ENCODE results near the gene GNAI3.

GNAI3 gene

DNA sequence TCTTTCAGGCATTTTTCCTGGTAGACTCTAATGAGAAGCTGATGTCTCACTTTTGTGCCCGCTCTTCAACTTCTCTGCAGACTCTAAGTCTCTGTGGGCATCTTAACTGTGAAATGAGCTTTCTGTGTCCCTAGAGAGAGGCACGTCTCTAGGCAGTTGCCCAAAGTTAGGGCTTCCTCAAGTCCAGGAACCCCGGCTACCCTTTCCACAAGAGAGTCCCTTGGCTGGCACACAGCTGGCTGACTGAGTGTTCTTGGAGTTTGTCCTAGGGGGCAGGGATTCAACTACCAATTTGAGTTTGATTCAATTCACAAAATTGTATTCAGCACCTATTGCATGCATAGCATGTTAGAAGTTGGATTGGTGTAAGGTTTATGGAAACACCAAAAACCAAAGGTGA, 7.3 kb upstream of the GNAI3 start:
- DNase-seq (ENCODE audit: low read depth in 1 of 2, low spot score in 1 of 2), result no peak
- in situ Hi-C loops (cut with HindIII; ENCODE audit: low pct_unique_long_range_greater_than_20kb, low sequenced_read_pairs), result no loop called here
- no peak for TF ChIP-seq JUND (IDR thresholded peaks at IDR 0.05; ENCODE audit: low read depth)

DNA sequence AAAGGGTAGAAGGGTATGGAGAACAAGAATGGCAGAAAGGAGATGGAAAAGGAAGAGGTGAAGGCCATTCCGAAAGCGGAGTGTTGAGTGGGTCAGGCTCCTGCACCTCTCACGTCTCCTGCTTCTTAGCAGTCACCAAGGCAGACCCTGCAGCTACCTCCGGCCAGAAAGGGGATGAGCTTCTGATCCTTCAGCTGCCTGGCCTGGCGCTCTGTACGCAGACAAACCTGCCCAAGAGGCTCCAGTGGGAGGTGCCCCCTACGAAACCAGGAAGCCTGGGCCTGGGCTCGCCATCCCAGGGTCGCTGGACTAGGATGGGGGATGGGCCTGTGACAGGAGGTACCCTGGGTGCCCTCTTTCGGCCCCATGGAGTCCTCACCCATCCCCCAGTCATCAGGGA, 5.8 kb upstream of the GNAI3 start:
- TF ChIP-seq JUND (IDR thresholded peaks at IDR 0.05; ENCODE audit: low read depth), result no peak
- in situ Hi-C loops (cut with HindIII; ENCODE audit: low pct_unique_long_range_greater_than_20kb, low sequenced_read_pairs), result no loop called here
- no peak for DNase-seq (ENCODE audit: low read depth in 1 of 2, low spot score in 1 of 2)

DNA sequence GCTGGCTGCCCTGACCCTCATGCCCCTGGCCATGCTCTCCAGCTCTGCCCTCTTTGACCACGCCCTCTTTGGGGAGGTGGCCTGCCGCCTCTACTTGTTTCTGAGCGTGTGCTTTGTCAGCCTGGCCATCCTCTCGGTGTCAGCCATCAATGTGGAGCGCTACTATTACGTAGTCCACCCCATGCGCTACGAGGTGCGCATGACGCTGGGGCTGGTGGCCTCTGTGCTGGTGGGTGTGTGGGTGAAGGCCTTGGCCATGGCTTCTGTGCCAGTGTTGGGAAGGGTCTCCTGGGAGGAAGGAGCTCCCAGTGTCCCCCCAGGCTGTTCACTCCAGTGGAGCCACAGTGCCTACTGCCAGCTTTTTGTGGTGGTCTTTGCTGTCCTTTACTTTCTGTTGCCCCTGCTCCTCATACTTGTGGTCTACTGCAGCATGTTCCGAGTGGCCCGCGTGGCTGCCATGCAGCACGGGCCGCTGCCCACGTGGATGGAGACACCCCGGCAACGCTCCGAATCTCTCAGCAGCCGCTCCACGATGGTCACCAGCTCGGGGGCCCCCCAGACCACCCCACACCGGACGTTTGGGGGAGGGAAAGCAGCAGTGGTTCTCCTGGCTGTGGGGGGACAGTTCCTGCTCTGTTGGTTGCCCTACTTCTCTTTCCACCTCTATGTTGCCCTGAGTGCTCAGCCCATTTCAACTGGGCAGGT, 5.0 kb upstream of the GNAI3 start:
- no peak for TF ChIP-seq JUND (IDR thresholded peaks at IDR 0.05; ENCODE audit: low read depth)
- in situ Hi-C loops (cut with HindIII; ENCODE audit: low pct_unique_long_range_greater_than_20kb, low sequenced_read_pairs), result no loop called here

DNA sequence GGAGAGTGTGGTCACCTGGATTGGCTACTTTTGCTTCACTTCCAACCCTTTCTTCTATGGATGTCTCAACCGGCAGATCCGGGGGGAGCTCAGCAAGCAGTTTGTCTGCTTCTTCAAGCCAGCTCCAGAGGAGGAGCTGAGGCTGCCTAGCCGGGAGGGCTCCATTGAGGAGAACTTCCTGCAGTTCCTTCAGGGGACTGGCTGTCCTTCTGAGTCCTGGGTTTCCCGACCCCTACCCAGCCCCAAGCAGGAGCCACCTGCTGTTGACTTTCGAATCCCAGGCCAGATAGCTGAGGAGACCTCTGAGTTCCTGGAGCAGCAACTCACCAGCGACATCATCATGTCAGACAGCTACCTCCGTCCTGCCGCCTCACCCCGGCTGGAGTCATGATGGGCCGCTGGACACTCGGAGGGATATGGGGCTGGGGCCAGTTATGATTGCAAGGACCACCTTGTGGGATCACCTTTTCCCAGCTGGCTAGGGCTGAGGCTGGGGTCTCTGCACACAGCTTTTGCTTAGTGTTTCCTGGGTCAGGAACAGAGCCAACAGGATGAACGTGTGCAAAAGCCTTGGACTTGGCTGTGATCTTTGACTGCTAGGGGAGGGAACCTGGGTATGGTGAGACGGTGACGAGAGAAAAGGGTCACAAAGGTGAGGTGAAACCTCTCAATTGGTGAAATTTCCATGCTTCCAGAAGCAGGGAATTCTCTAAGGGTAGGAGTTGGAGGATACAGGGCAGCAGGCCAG, 4.3 kb upstream of the GNAI3 start:
- in situ Hi-C loops (cut with HindIII; ENCODE audit: low pct_unique_long_range_greater_than_20kb, low sequenced_read_pairs), result no loop called here
- DNase-seq (ENCODE audit: low read depth in 1 of 2, low spot score in 1 of 2), result no peak
- no peak for TF ChIP-seq JUND (IDR thresholded peaks at IDR 0.05; ENCODE audit: low read depth)

More for the DNA sequence above, 5.0 kb upstream of the GNAI3 start:
- DNase-seq (ENCODE audit: low read depth in 1 of 2, low spot score in 1 of 2), result no peak

DNA sequence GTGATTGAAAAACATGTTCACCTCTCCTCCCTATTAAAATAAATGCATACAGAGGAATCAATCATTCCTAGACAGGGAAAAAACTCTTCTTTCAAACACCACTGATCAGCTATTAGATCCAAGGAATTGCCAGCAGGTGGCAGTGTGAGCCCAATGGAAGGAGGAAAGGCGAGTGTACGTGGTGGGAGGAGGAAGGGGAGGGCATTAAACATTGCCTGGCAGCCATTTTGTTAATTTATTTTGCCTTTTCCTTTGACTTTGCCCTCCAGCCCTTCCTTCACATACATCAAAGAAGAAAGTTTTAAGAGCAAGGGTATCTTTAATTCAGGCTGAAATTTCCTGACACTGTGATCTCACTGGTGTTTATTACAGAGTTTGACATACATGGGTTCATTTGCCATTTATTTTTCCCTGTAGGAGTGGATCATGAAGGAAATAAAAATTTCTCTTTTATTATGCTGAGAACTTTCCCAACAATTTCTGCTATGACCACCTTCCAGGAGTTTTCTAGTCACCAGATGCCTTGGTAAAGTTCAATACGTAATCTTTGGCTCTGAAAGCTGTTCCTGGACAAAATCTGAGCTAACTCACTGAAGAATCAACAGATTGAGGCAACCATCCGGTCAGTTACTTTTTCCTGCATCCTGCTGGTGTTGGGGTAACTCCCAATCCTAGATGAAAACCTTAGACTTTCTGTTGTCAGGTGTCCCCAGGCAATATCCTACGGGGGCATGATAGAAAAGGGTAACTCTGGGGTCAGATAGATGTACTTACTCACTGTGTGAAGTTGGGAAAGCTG, 1.9 kb upstream of the GNAI3 start:
- in situ Hi-C loops (cut with HindIII; ENCODE audit: low pct_unique_long_range_greater_than_20kb, low sequenced_read_pairs), result no loop called here
- no peak for TF ChIP-seq JUND (IDR thresholded peaks at IDR 0.05; ENCODE audit: low read depth)
- DNase-seq (ENCODE audit: low read depth in 1 of 2, low spot score in 1 of 2), result peak; percentile 71 to 90

DNA sequence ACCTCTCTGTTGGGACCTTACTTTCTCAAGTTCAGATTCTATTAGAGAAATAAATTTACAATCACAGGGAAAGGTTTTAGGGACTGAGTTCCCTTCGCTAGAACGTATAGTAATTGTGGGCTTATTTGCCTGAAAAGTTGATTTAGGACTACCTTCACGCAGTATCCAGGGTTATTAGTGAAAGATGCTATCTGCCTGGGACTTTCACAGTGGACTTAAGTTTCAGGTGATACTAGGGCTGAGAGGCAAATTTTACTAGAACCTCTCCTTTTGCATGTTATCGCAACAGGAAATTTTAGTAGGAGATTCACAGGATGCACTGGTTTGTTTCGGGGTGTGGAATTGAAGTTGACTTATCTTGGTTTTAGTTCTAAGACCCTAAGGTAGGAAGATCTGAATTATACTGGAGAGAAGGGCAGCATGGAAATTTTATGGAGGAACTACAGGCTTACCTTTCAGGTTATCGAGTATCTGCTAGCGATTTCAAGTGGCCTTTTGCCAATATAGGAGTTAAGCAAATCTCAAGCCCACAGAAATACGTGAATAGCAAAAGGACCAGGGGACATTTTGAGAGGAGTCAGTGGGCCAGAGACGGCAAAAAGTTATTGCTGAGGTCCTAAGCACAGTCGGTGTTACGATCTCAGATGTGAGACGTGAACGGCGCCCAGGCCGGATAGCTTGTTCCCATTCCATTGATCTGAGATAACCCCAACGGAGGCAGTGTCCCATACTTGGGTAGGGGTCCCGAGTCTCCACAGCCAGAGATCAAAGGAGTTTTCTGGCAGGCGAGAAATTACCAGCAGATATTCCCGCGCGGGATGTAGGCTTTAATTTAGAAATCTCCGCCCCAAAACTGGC, 723 bp upstream of the GNAI3 start:
- no peak for TF ChIP-seq JUND (IDR thresholded peaks at IDR 0.05; ENCODE audit: low read depth)
- DNase-seq (ENCODE audit: low read depth in 1 of 2, low spot score in 1 of 2), result no peak
- in situ Hi-C loops (cut with HindIII; ENCODE audit: low pct_unique_long_range_greater_than_20kb, low sequenced_read_pairs), result no loop called here

DNA sequence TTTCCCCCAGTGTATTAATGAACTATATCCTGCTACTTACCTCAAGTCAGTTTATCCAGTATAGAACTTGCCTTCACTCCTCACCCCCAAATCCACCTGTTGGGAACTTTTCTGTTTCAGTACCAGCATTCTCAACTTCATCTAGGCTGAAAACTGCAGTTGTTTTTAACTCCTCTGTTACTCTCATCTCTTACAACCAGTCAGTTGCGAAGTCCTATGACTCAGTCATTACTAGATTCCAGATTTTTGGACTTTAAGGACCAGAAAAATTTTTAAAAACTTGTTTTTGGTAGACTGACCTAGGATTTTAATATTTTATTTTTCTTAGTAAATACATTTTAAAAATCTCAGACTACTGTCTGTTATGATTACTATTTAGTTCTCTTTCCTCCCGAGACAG, 8.1 kb downstream of the GNAI3 start:
- in situ Hi-C loops (cut with HindIII; ENCODE audit: low pct_unique_long_range_greater_than_20kb, low sequenced_read_pairs), result no loop called here
- DNase-seq (ENCODE audit: low read depth in 1 of 2, low spot score in 1 of 2), result no peak
- no peak for TF ChIP-seq JUND (IDR thresholded peaks at IDR 0.05; ENCODE audit: low read depth)

DNA sequence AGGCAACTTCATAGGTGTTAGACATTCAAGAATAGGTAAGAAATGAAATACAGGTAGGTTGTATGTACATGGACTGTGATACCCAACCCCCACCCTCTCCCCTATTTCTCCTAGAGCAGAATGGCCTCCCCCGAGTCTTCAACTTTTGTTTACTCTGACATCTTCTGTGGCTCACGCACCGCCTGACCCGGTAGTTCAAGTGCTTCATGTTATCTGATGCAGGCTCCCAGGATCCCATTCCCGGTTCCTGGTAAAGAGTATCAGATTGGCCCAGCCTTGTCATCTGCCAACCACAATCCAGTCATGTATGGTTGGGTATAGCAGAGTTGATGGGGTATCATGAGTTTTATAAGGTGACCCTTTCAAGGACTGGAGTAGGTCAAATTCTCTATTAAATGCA, 9.1 kb downstream of the GNAI3 start:
- in situ Hi-C loops (cut with HindIII; ENCODE audit: low pct_unique_long_range_greater_than_20kb, low sequenced_read_pairs), result no loop called here
- no peak for DNase-seq (ENCODE audit: low read depth in 1 of 2, low spot score in 1 of 2)
- TF ChIP-seq JUND (IDR thresholded peaks at IDR 0.05; ENCODE audit: low read depth), result no peak

DNA sequence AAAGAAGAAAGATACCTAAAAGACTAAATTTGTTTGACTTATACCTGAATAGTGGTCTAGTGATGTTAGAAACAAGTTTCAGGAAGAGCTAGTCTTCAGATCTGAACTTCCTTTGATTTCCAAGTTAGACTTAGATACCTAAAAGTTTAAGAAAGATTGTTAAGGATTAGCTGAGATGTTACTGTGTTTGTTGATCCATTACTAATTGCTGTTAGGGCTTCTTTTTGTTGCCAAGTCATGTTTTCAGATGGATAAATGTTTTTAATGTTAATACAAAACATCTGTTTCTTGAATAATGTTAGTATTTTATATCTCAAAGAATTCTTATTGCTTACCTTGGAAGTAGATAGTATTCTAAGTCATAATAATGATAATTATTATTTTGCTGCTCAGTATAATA, 11.6 kb downstream of the GNAI3 start:
- DNase-seq (ENCODE audit: low read depth in 1 of 2, low spot score in 1 of 2), result no peak
- in situ Hi-C loops (cut with HindIII; ENCODE audit: low pct_unique_long_range_greater_than_20kb, low sequenced_read_pairs), result no loop called here
- no peak for TF ChIP-seq JUND (IDR thresholded peaks at IDR 0.05; ENCODE audit: low read depth)

DNA sequence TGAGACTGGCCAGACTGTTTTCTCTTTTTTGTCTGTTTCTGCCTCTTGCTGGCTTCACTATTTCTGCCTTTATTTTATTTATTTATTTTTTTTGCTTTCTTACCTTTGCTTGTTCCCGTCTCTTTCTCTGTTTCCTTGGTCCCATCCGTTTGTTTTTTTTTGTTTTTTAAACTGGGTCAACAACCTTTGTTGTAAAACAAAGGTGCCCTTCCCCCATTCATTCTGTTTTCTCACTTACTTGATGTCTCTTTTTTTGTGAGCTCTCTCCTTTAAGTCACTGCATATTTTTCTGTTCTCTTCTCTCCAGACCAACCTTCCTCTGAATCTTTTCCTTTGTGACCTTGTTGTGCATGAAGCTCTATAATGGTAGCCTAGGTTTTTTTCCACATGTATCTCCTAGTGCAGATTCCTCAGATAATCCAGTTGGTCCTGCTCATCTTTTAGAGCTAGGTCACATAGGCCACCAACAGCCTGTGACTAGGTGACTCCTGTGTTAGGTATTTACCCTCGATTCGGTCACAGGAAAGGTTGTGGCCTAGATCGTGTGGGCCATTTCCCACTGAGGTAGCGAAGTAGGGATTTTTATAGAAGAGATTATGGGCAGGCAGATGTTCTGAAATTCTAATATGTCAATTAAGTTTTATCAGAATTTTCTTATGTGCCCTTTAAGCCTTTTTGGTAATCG, 15.9 kb downstream of the GNAI3 start:
- no peak for TF ChIP-seq JUND (IDR thresholded peaks at IDR 0.05; ENCODE audit: low read depth)
- in situ Hi-C loops (cut with HindIII; ENCODE audit: low pct_unique_long_range_greater_than_20kb, low sequenced_read_pairs), result no loop called here
- no peak for DNase-seq (ENCODE audit: low read depth in 1 of 2, low spot score in 1 of 2)

DNA sequence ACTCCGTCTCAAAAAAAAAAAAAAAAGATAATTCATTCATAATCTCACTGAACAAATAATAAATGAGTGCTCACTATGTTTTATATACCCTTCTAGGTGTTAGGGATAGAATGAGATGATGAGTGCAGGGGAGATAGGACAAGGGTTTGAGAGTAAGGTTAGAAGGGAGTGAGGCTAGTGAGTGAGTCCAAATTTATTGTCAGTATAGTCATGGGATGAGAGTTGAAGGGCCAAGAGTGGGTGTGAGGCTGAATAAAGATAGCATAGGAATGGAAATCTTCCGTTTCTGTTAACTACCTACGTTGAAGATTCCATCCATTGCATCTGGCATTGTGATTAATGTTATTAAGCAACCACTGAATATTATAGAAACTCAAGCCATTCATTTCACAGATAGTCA, 16.8 kb downstream of the GNAI3 start:
- no peak for DNase-seq (ENCODE audit: low read depth in 1 of 2, low spot score in 1 of 2)
- in situ Hi-C loops (cut with HindIII; ENCODE audit: low pct_unique_long_range_greater_than_20kb, low sequenced_read_pairs), result no loop called here
- TF ChIP-seq JUND (IDR thresholded peaks at IDR 0.05; ENCODE audit: low read depth), result no peak

DNA sequence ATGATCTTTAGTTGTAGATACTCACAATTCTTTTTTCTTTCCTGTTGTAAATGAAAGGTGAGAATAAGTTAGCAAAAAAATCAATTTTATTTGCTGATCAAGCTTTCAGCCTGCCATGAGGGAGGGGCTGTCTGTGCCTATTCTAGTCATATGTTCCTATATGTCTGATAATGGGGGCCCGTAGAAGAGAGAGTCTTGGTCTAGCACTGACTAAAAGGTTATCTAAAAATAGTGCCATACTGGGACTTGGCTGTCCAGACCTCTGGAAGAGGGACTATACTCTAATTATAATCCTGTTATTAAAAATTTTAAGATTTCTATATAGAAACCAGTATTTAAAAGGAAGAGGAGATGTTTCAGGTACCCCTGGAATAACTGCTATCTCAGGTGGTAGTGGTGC, 18.6 kb downstream of the GNAI3 start:
- in situ Hi-C loops (cut with HindIII; ENCODE audit: low pct_unique_long_range_greater_than_20kb, low sequenced_read_pairs), result no loop called here
- TF ChIP-seq JUND (IDR thresholded peaks at IDR 0.05; ENCODE audit: low read depth), result no peak
- no peak for DNase-seq (ENCODE audit: low read depth in 1 of 2, low spot score in 1 of 2)

All from T47D (cell line).